GM21737 (cell line): ENCODE data around the gene TMEM161A.
"Not testable (repeated sequence)": the region's sequence is repeated elsewhere in the genome, so short reads cannot be mapped to it uniquely, and the experiment has no call there.

Source experiments
- ATAC-seq: cut with Tn5 transposase; IDR thresholded peaks from one replicate; pipeline ENCODE4 v1.9.1; 2021; ENCODE audit warnings: mild to moderate bottlenecking, moderate library complexity; ENCODE audit not compliant: unreplicated experiment

The TMEM161A gene

DNA sequence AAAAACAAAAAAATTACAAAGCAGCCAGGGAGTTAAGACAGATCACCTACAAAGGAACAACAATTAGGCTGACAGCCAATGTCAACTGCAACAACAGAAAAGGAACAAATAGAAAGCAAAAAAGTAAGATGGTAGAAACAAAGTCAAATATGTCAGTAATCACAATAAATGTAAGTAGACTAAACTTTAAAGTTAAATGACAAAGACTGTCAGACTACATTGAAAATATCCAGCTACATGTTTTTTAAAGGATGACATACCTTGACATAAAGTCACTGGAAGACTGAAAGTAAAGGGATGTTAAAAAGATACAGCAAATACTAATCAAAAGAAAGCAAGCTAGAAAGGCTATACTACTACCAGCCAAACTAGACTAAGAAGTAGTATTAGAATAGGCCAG is 14.9 kb downstream of the TMEM161A start:
- no peak for ATAC-seq

DNA sequence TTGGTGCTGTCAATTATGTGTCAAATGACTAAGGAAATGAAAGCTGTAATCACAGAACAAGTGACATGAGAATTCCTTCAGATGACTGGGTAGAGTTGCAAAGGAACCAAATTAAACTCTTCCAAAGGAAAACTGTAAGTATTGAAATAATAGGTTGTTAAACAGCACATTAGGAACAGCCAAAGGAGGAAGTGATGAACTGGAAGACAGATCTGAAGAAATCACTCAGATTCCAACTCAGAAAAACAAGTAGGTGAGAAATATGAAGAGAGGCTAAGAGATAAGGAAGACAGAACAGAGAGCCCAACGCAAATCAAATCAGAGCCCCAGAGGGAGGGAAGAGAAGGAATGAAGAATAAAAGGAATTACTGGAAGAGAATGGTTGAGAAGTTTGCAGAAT is 15.4 kb downstream of the TMEM161A start:
- ATAC-seq, result no peak

DNA sequence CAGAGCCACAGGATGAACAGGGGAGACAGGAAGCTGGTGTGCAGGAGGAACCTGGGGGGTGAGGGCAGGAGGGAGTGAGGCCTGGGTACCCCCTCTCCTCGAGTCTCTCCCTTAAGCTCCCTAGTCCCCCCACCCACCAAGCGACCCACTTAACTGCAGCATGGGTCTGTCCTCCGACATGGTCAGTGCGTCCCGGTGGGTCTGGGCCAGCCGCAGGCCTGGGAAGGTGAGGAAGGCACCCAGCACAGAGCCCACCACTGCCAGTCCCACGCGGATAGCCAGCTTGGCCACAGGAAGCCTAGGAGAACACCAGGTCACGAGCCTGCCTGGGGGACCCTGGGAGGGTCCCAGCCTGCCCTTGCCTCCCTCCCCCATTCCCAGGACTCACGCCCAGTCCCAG is 16.9 kb downstream of the TMEM161A start:
- ATAC-seq, result no peak

DNA sequence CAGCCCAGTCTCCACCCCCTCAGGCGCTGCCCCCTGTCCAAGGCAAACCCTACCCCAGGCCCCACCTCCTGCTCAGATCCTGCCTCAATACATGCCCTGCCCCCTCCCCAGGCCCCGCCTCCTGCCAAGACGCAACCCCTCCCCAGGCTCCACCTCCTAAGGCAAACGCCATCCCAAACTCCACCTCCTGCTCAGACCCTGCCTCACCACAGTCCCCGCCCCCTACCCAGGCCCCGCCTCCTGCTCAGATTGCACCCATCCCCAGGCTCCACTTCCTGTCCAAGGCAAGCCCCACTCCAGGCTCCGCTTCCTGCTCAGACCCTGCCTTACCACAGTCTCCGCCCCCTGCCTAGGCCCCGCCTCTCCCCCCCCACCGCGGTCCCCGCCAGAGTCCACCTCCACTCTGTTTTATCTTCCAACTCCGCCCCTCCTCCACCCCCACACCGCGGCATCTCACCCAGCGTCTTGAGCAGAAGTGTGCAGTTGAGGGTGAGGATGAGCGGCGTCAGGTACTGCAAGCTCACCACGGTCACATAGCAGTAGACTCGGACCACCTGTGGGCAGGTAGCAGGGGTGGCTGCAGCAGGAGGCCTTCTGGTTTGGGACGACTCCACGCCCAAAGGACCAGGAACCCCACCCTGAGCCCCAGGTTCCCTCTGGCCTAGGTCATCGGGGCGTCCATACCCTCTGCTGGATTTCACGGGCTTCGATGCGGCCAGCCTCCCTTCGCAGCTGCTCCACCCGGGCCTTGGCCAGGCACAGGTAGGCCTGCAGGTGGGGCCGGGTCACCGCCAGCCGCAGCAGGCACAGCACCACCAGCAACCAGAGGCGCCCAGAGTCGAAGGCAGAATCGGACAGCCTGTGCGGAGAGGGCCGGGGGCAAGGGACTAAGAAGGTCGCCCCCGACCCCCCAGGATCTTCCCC is 17.7 kb downstream of the TMEM161A start:
- no peak for ATAC-seq

DNA sequence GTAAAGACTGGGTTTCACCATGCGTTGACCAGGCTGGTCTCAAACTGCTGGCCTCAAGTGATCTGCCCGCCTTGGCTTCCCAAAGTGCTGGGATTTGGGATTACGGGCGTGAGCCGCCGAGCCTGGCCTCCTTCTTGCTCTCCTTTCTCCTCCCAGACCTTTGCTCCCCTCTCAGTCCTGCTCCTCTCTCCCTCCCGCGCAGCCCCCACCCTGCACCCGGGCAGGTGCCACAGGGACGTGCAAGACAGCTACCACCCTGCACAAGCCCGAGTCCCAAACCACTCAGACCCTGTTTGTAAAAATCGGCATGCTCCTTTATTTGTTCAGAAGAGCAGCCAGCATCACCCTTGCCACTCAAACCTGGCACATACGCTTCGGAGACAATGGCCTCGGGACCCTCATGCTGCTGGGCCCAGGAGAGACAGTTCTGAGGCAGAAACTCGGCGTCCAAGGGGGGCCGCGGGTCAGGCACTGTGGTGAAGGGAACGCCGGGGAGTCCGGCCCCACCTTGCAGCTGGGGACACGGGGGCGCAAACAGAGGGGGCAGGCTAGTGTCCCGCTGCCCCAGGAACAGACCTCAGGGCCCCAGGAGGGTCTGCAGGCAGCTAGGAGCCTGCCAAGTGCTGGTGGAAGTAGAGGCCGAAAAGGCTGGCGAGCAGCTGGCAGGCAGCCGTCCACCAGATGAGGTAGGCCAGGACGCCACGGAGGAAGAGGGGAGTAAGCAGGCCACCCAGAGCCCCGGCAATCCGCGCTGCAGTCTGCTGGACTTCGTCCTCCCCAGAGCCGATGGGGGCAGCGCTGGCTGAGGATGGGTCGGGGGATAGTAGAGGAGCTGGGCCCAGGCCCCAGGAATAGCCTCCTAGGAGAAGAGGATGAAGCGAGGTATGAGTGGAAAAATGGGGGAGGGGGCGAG is 18.7 kb downstream of the TMEM161A start:
- ATAC-seq, result no peak

DNA sequence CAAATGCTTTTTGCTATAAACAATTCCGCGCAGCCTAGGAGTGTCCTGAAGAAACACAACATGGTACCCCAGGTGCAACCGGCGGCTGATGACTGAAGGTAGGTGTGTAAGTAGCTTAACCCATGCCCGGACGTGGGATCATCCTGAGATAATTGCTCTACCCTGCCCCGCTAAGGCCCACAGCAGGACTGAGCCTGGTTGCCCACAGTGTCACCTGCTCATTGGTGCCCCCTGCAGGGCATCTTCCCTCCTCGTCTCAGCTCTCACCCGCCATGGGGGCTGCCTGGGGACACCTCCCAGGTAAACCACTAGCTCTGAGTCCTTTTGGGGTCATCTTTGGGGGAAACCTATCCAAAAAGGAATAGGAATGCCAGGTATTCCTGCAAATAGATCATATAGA is 22.3 kb downstream of the TMEM161A start:
- no peak for ATAC-seq

DNA sequence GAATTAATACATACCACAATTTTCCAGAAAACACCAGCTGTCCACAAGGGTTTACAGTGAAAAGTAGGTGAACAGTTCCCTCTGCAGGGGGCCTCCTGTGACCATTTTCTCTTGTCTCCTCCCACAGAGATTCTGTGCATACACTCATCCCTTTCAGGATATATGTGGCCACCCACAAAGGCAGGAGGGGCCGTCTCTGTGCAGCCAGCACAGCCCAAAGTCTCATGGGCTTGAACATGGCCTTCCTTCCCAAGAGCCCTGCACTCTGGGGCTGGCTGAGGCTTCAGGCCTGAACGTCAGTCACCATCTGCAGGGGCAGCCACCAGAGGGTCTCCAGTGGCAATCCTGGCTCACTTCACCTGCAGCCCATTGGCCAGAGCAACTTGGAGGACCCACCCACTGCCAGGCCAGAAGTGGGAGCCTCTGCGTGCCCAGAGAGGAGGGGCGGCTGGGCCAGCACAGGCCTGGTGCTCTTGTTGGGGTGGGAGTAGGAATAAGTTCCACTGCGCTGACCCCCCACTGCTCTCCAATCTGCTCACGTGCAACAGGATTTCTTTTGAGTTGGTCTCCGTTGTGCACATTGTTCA is 25.1 kb downstream of the TMEM161A start:
- no peak for ATAC-seq

DNA sequence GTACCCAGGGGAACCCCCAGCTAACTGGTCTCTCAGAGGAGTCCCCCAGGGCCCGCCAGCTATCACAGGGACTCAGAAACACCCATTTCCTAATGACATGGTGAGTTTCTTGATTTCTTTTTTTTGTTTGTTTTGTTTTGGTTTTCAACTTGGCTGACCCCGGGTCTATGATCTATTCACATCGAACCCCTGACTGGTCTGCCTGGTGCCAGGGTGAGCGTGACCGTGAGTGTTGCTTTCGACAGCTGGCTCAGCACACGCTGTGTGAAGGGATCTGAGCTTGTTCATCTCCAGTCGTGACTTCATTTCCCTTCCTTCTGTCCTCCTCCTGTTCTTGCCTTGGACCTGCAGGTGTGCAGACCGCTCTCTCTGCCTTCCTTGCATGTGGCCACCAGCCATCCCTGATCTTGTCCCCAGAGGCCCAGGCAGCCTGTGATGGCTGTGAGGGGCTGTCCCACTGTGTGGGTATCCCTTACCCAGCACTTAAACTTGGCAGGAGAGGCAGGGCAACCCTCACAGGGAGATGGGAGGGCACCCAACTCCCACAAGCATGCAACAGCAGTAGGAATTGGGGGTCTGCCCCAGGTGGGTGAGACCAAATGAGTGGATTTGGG is 26.2 kb downstream of the TMEM161A start:
- ATAC-seq, result no peak

DNA sequence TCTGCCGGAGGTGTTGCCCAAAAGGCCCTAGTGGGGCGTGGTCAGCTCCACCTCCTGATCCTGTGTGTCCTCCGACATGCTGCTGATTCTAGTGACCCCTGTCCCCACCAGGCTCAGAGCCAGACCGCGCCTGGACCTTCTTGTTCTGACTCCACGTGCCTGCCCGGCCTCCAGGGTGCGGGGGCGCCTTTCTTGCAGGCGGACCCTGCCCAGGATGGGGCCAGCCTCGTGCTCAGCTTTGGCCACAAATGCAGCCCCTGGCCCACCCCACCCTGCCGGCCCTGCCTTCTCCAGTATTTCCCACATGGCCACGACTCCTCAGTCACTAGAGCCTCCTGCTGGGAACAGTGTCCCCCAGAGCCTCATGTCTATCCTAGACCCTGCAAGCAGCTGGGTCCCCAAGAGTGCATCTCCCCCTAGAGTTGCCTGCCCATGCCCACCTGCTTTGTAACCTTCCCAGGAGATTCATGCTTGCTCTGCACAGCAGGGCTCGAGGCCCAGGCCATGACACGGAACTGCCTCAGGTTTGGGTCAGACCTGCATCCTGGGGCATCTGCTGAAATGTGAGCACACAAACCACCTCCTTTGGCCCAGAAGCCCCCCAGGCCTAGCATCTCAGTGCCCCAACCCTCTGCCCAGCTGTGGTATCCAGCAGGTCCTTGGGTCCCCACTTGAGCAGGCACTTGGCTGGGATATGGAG is 27.0 kb downstream of the TMEM161A start:
- ATAC-seq, result no peak

DNA sequence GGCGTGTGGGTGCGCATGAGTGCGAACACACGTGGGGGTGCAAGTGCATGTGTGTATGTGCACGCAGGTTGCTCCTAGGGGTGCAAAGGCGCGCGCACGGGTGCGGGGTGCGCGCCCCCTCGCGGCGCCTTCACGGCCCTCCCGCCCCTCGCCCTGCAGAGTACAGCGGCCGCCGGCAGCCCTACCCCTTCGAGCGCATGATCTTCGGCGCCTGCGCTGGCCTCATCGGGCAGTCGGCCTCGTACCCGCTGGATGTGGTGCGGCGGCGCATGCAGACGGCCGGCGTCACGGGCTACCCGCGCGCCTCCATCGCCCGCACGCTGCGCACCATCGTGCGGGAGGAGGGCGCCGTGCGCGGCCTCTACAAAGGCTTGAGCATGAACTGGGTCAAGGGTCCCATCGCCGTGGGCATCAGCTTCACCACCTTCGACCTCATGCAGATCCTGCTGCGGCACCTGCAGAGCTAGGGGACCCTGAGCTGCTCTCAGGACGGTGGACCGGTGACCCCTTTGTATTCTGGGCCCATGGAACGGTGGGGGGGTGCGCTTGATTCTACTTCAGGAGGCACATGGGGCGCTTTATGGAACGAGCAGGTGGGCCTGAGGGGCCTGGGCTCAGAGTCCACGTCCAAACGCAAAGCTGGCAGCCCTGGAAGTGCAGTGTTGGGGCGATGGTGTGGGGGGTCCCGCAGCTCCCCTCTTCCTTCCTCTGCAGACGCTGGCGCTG is 27.7 kb downstream of the TMEM161A start:
- ATAC-seq, result no peak

DNA sequence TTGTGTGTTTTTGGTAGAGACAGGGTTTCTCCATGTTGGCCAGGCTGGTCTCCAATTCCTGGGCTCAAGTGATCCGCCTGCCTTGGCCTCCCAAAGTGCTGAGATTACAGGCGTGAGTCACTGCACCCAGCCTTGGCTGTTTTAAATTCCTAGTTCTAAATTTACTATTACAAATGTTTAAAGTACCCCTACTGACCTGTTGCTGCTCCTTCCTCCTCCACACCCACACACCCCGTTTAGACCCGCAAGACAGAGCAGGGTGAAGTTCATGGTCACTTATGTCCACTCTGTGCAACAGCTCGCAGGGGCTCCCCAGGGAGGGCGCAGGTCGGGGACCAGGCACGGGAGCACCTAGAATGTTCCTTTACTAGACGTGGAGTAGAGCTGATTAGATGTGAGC is 28.7 kb downstream of the TMEM161A start:
- ATAC-seq, result no peak

DNA sequence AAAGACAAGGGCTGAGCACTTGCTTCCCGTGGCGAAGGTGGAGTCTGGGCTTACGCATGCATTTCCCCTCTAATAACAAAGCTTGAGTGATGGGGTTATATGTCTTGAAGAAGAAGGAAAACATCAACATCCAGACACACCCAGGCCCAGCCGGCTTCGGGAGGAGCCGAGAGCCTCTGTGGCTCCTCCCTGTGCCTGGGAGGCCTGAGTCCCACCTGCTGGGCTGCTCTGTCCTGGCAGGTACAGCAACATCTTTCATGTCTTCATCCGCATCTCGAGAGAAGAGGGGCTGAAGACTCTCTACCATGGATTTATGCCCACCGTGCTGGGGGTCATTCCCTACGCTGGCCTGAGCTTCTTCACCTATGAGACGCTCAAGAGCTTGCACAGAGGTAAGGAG is 30.6 kb downstream of the TMEM161A start:
- ATAC-seq, result no peak

DNA sequence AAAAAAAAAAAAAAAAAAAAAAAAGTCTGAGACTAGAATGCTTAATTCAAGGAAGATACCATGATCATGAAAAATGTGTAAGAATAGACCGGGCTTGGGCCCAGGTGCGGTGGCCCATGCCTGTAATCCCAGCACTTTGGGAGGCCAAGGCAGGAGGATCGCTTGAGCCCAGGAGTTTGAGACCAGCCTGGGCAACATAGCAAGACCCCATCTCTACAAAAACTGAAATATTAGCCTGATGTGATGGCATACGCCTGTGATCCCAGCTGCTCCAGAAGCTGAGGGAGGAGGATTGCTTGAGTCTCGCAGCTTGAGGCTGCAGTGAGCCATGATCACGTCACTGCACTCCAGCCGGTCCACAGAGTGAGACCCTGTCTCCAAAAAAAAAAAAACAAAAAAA is 31.3 kb downstream of the TMEM161A start:
- not testable (repeated sequence) for ATAC-seq

DNA sequence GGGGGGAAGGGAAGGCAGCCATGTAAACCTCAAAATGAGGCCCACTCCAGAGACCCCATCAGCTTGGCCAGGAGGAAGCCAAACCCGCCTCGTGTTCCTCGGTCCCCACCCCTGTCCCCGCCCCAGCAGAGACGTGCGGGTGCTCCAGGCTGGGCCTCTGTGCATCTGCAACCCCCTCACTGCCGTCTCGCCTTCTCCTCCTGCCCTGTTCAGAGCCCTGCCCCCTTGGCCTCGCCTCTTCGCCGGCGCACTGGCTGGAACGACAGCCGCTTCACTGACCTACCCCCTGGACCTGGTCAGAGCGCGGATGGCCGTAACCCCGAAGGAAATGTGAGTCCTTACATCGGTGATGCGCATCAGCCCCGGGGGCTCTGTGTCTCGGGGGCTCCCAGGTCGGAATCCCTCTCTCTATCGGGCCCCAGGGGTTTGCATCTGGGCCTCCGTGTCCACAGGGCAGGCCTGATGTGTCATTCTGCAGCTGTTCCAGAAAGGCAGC is 32.2 kb downstream of the TMEM161A start:
- ATAC-seq, result no peak

DNA sequence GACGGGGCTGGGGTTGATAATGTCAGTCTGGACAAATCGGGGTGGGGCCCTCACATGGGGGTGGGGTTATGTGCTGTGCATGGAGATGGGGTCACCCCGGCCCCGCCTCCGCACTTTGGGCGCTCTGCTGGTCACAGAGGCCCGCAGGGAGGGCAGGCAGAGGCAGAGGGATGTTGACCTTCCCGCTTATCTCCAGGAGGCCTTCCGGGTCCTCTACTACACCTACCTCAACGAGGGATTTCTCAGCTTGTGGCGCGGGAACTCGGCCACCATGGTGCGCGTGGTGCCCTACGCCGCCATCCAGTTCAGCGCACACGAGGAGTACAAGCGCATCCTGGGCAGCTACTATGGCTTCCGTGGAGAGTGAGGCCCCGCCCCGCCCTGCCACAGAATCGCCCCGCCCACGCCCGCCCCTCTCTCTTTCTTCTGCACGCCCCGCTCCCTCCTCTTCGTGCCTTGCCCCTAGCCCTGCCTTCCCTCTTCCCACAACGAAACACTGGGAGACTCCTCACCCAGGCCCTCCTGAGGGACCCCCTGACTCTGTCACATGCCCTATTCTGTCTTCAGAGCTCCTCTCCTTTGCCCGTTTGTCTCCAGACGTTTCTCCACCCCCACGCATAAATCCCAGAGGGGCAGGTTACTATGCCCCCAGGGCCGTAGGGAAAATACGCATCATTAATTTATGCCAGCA is 32.8 kb downstream of the TMEM161A start:
- ATAC-seq, result no peak

DNA sequence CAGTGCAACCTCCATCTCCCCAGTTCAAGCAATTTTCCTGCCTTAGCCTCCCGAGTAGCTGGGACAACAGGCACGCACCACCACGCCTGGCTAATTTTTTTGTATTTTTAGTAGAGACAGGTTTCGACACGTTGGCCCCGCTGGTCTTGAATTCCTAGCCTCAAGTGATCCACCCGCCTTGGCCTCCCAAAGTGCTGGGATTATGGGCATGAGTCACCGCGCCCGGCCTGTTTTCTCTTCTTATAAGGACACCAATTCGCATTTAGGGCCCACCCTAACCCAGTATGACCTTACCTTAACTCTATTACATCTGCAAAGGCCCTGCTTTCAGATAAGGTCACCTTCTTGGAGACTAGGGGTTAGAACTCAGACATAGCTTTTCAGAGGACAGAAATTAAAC is 35.1 kb downstream of the TMEM161A start:
- ATAC-seq, result no peak

DNA sequence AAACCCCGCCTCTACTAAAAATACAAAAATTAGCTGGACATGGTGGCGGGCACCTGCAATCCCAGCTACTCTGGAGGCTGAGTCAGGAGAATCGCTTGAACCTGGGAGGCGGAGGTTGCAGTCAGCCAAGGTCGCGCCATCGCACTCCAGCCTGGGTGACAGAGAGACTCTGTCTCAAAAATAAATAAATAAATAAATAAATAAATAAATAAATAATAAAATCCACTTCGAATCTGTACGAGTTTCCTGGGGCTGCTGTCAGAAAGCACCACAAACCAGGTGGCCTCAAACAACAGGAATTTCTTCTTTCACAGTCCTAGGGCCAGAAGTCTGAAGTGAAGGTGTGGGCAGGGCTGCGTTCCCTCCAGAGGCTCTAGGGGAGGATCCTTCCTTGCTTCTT is 35.7 kb downstream of the TMEM161A start:
- ATAC-seq, result not testable (repeated sequence)

DNA sequence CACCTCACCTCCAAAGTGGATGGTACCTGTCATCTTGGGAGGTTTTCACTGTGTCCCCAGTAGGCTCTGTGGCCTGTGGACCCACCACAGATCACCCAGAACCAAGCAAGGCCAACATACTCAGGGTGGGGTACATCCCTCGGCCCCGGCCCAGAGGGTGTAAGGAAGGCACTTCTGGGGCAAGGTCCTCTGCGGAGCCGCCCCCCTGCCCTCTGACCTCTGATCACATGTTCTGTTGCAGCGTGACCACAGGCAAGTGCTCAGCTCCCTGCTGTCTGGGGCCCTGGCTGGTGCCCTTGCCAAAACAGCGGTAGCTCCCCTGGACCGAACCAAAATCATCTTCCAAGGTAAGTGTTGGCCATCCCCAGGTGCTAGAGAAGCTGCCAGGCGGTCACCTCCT is 36.7 kb downstream of the TMEM161A start:
- no peak for ATAC-seq
